G401 (cell line): ENCODE measurements around the gene CCL24. TPM values are rescaled to one million over a fixed set of nuclear protein-coding genes. Genes with fewer than 3 reads are reported as not detected.

Experiments
- DNase-seq: peaks from one replicate; pipeline ENCODE4 v3.0.0-alpha.2; 2015; ENCODE audit warnings: low spot score
- in situ Hi-C: cut with HindIII; loops from 2 replicates; pipeline ENCODE4 v1.10.0; 2016; ENCODE audit warnings: low sequenced_read_pairs, mixed read lengths
- total RNA-seq: library from RNA; depleted of rRNA; stranded (reverse); fragments of >200 nt; shearing (Covaris generic); gene quantifications from 2 replicates; pipeline ENCODE4 v1.2.3, GENCODE V29; 2014

CCL24 gene
- total RNA-seq, 1 experiment from 2014 or later = not detected

GRCh38 chr7:75823198-75823910 lies 9.7 kb upstream of the CCL24 start:
- DNase-seq = no peak
- in situ Hi-C loops = no loop called here

GRCh38 chr7:75820688-75821087 lies 7.1 kb upstream of the CCL24 start:
- no peak for DNase-seq
- in situ Hi-C loops = no loop called here

- no peak for DNase-seq
- in situ Hi-C loops = no loop called here
These were observed 6.1 kb upstream of the CCL24 start for GRCh38 chr7:75819711-75820110.

GRCh38 chr7:75818472-75818871 lies 4.9 kb upstream of the CCL24 start:
- in situ Hi-C loops = no loop called here
- DNase-seq = no peak

GRCh38 chr7:75817116-75817515 lies 3.5 kb upstream of the CCL24 start:
- no peak for DNase-seq
- in situ Hi-C loops = no loop called here

- in situ Hi-C loops = no loop called here
These were observed 1.9 kb upstream of the CCL24 start for GRCh38 chr7:75815418-75816064.

GRCh38 chr7:75814407-75814947 lies 871 bp upstream of the CCL24 start:
- in situ Hi-C loops = no loop called here
- DNase-seq = no peak

More at GRCh38 chr7:75815418-75816064, 1.9 kb upstream of the CCL24 start:
- DNase-seq = no peak

- in situ Hi-C loops = no loop called here
- no peak for DNase-seq
These were observed 522 bp downstream of the CCL24 start for GRCh38 chr7:75813084-75813483.

- in situ Hi-C loops = no loop called here
- no peak for DNase-seq
These were observed 1.5 kb downstream of the CCL24 start for GRCh38 chr7:75811894-75812678.

- no peak for DNase-seq
- in situ Hi-C loops = no loop called here
These were observed 4.2 kb downstream of the CCL24 start for GRCh38 chr7:75809396-75809795.

- in situ Hi-C loops = no loop called here
- no peak for DNase-seq
These were observed 5.5 kb downstream of the CCL24 start for GRCh38 chr7:75808106-75808505.

GRCh38 chr7:75807452-75807851 lies 6.2 kb downstream of the CCL24 start:
- DNase-seq = no peak
- in situ Hi-C loops = no loop called here

GRCh38 chr7:75806560-75807307 lies 6.9 kb downstream of the CCL24 start:
- DNase-seq = no peak
- in situ Hi-C loops = no loop called here

GRCh38 chr7:75804705-75805104 lies 8.9 kb downstream of the CCL24 start:
- in situ Hi-C loops = no loop called here
- DNase-seq = no peak

GRCh38 chr7:75804004-75804403 lies 9.6 kb downstream of the CCL24 start:
- in situ Hi-C loops = no loop called here

GRCh38 chr7:75802552-75802821 lies 11.1 kb downstream of the CCL24 start:
- no peak for DNase-seq
- in situ Hi-C loops = no loop called here

More at GRCh38 chr7:75804004-75804403, 9.6 kb downstream of the CCL24 start:
- no peak for DNase-seq

GRCh38 chr7:75798770-75799169 lies 14.8 kb downstream of the CCL24 start:
- no peak for DNase-seq
- in situ Hi-C loops = no loop called here

GRCh38 chr7:75796420-75796819 lies 17.2 kb downstream of the CCL24 start:
- in situ Hi-C loops = no loop called here
- no peak for DNase-seq

GRCh38 chr7:75795831-75796285 lies 17.7 kb downstream of the CCL24 start:
- in situ Hi-C loops = no loop called here
- no peak for DNase-seq
